Skin of body (tissue), 3 donors: ENCODE data around the gene CADPS. TPM values are rescaled to one million over a fixed set of nuclear protein-coding genes. Genes with fewer than 3 reads are reported as not detected.

Experiments
- DNase-seq: peaks from one replicate; lab custom pipeline; 2025; lab: John Stamatoyannopoulos, UW
- small RNA-seq: library from RNA; depleted of rRNA; stranded (forward); fragments of <200 nt; gene quantifications from one replicate; pipeline ENCODE3, GENCODE V24; 2014; ENCODE audit warnings: low replicate concordance
- total RNA-seq: library from RNA; depleted of rRNA; stranded (reverse); fragments of >200 nt; gene quantifications from one replicate; pipeline ENCODE4 v1.2.3, GENCODE V29; 2014

Gene CADPS
- total RNA-seq, 1 donor from 2014 or later, result 2.4 TPM

DNA sequence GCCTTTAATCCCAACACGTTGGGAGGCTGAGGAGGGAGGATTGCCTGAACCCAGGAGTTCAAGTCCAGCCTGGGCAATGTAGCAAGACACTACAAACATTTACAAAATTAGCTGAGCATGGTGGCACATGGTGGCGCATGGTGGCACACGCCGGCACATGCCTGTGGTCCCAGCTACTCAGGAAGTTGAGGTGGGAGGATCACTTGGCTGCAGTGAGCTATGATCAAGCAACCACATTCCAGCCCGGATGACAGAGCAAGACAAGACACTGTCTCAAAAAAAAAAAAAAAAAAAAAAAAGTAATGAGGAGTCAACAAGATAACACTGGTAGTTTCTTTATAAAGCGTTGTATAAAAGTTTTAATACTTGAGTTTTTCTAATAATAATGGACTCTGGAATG lies 511.9 kb downstream of the CADPS start:
- DNase-seq, result no peak

DNA sequence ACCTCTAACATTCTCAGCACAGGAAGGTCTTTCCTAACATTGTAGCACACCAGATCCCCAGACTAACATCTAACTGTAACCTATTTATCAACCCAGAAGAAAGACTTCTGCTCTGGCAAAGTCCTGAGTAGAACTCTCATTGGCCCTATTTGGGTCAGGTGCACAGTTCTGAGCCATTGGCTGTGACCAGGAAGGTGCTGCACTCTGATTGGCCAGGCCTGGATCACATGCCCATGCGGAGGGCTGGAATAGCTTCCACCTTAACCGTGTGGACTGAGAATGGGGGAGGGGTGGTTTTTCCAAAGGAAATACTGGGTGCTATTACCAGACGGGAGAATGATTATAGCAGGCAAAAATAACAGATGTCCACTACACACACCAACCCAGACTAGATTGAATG lies 513.4 kb downstream of the CADPS start:
- no peak for DNase-seq

DNA sequence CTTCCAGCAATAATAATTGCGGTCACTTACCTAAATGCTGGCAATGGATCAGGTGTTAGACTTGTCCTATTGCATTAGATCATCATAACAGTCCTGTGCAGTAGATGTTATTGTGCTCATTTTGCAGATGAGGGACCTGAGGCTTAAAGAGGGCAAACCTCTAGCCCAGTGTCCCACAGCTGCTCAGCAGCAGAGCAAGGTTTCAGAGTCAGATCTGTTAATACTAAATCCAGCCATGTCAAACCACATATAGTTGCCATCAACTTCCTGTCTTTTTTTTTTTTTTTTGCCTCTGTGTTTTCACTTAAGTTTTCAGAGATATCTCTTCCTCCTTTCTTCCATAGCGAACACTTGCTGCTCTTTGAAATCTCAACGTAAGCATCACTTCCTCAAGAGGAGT lies 514.0 kb downstream of the CADPS start:
- no peak for DNase-seq

DNA sequence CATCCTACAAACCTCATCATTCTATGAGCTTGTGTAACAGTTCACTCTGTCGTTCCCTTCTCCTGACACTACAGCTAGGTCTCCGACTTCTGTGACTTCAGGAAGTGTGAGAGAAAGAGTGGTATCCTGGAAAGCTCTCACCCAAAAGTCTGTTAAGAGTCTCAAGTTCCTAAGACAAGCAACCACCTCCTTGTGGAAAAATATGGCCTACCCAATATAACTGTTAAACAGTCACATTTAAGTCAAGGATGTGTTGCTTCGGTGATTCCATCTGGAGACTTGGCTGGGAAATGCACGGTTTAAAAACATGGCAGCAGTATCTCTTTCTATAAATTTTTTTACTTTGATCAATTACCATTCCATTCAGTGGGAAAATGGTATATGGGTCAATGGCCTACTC lies 515.7 kb downstream of the CADPS start:
- DNase-seq, result no peak

DNA sequence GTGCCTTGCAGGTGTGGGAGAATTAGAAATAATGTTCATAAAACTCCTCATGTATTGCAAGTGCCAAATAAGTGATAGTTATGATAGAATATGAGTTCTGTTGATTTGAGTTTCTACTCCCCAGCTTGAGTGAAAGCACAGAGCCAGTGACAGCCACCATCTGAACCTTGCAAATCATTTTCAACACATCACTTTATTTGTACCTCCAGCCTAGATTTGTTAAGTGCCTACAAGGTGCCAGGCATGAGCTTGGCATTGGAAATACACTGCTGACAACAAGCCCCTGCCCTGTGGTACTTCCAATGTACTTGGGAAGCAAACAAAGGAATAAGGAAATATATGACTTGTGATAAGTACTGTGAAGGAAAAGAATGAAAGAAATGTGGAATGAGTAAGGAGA lies 518.9 kb downstream of the CADPS start:
- no peak for DNase-seq

DNA sequence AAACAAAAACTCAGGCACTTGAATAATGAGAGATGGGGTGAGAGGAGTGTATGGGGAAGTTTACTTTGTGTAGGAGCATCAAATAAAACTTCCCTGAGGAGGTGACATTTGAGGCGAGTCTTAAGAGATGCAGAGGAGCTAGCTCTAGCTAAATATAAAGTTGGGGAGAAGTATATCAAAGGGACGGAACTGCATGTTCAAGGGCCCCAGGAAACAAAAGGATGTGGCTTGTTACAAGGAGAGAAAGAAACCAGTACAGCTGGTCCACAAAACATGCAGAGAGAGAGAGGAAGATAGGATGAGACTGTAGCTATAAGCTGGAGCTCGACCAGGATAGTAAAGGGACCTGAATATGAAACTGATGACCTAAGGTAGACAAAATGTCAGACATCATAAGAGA lies 519.5 kb downstream of the CADPS start:
- DNase-seq, result no peak

Small RNA genes within 50 kb of the gene (small RNA-seq; reads per million reads assigned to genes)
- not detected for gene RN7SL863P
- not detected for gene RNU6-139P
